Bronchial epithelial cell (primary cell): ENCODE measurements around the gene CRYGN. TPM values are rescaled to one million over a fixed set of nuclear protein-coding genes. Genes with fewer than 3 reads are reported as not detected.
A peak's percentile ranks its signal among the peaks of the same experiment; 100 is the strongest.

ENCODE experiments used
- DNase-seq: peaks from one replicate; pipeline ENCODE4 v3.0.0-alpha.2; 2010; ENCODE audit warnings: low read depth
- FAIRE-seq: peaks from 2 replicates; lab custom pipeline; 2011; peaks lifted over from hg19 to GRCh38; lab: Jason Lieb, UNC
- H3K27me3 ChIP-seq: 2 replicates; pipeline ENCODE4 v1.5.1; 2011; ENCODE audit warnings: low read length; ENCODE audit not compliant: control insufficient read depth, insufficient read depth
- H3K36me3 ChIP-seq: 2 replicates; pipeline ENCODE4 v1.5.1; 2011; ENCODE audit warnings: low read length; ENCODE audit not compliant: control insufficient read depth, insufficient read depth
- H3K4me3 ChIP-seq: 2 replicates; pipeline ENCODE4 v1.5.1; 2011; ENCODE audit warnings: mild to moderate bottlenecking, low read depth, low read length, control low read depth
- total RNA-seq: library from RNA; depleted of rRNA; stranded (reverse); fragments of >200 nt; gene quantifications from 2 replicates; pipeline ENCODE4 v1.2.1, GENCODE V29; 2014
- TF ChIP-seq, protein P1 (sequence below): IDR thresholded peaks from 2 replicates; pipeline ENCODE4 v1.5.1; 2011; ENCODE audit warnings: mild to moderate bottlenecking, moderate library complexity, low read length, control low read depth, inconsistent platforms; ENCODE audit not compliant: insufficient read depth, severe bottlenecking

Gene CRYGN
- total RNA-seq, 1 donor from 2014 or later = not detected

DNA sequence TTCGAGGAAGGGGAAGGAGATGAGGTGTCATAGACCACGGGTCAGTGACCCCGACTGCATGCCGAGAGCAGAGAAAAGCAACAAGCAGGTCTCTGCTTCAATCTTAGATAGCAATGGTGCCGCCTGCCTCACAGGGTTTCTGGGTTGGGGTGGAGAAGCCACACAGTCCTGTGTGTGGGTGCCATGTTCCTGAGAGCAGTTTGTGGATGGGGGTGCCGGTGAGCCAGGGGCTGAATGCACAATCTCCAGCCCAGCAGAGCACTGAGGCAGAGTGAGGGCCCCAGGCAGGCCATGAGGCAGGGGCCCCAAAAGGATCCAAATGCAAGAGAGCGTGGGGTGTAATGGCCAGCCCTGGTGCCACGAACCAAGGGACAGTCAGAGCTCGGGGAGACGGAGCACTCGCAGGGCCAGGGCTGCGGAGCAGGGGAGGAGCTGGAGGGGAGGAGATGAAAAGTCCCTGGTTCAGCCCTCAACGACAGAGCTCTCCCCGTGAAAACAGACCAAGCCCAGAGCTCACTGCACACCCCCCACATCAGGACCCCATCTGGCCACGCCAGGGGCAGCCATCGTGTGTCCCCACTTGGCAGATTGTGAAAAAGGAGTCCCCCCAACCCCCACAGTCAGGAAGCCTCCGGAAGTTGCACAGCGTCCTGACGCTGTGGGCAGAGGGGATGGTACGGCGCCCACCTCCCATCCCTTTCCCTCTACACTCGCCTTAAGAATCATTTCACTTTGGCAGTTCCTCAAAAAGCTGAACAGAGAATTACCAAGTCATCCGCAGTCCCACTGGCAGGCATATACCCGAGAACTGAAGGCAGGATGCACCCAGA is 50.0 kb downstream of the CRYGN start:
- Histone ChIP-seq H3K36me3 (no peaks in the 10 kb centered on the region), H3K4me3 (no peak overlapping the region), H3K27me3 (no peaks in the 10 kb centered on the region)
- DNase-seq (no peak), FAIRE-seq (no peak)
- TF ChIP-seq, protein P1, sequence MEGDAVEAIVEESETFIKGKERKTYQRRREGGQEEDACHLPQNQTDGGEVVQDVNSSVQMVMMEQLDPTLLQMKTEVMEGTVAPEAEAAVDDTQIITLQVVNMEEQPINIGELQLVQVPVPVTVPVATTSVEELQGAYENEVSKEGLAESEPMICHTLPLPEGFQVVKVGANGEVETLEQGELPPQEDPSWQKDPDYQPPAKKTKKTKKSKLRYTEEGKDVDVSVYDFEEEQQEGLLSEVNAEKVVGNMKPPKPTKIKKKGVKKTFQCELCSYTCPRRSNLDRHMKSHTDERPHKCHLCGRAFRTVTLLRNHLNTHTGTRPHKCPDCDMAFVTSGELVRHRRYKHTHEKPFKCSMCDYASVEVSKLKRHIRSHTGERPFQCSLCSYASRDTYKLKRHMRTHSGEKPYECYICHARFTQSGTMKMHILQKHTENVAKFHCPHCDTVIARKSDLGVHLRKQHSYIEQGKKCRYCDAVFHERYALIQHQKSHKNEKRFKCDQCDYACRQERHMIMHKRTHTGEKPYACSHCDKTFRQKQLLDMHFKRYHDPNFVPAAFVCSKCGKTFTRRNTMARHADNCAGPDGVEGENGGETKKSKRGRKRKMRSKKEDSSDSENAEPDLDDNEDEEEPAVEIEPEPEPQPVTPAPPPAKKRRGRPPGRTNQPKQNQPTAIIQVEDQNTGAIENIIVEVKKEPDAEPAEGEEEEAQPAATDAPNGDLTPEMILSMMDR = no peak

DNA sequence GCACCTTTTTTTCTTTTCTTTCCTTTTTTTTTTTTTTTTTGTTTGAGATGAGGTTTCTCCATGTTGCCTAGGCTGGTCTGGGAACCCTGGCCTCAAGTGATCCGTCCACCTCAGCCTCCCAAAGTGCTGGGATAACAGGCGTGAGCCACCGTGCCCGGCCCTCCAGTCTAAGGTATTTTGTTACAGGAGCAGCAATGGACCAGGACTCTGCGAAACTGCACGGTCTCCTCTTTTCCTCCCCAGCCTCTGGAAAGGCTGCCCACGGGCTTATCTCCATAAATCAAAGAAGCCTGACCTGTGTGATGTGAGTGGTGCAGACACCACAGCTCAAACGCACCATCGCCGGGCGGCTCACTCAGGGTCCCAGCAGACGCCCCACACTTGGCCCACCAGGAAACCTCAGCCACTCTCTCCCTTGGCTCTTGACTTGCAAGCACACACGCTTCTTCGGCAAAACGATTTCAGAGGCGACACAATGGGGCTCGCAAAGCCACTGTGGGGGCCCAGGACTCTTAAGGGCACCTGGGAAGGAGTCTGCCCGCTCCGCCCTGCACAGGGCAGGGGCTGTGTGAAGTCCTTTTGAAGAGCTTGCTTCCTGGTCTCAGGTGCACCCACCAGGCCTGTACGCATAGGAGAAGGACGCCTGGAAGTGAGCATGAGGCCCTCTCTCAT is 50.7 kb downstream of the CRYGN start:
- no peak for DNase-seq
- Histone ChIP-seq H3K36me3 (no peaks in the 10 kb centered on the region), H3K27me3 (peaks cover 2% of the 10 kb centered on the region), H3K4me3 (no peak overlapping the region)
- TF ChIP-seq, protein P1 = no peak
- no peak for FAIRE-seq

DNA sequence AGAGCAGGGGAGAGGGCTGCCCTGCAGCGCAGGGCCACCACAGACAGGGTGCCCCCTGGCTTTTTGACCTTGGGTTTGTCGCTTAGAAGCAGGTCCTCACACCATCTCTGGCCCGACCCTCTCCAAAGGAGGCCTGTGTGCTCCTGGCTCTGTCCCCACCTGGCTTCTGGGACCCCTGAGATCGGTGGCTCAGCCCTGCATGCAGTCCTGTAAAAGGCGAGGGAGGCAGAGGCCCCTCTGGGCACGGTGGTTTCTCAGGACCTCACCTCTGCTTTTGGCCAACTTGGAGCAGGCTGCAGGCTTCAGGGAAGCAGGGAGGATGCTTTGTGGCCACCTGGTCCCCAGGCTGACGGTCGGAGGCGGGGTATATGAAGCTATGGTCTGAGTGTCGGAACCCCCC is 51.5 kb downstream of the CRYGN start:
- DNase-seq (no peak), FAIRE-seq (no peak)
- no peak overlapping the region for H3K4me3 ChIP-seq
- H3K27me3 ChIP-seq = peaks cover 2% of the 10 kb centered on the region
- TF ChIP-seq, protein P1 = no peak
- H3K36me3 ChIP-seq = no peaks in the 10 kb centered on the region

DNA sequence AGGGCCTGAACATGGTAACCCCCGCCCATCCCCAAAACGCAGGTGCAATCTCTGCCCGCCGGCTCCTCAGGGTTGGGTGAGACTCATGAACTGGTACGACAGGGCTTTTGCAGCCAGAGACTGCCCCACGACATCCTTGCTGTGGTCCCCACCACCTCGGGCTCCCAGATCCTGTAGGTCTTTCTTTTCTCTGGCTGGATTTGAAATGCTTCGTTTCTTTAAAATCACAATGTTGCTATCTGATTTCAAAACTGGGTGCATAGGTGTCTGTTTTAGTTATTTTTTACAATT is 52.0 kb downstream of the CRYGN start:
- no peak overlapping the region for H3K4me3 ChIP-seq
- FAIRE-seq (no peak), DNase-seq (no peak)
- TF ChIP-seq, protein P1 = no peak
- no peaks in the 10 kb centered on the region for H3K36me3 ChIP-seq
- H3K27me3 ChIP-seq = peaks cover 2% of the 10 kb centered on the region

DNA sequence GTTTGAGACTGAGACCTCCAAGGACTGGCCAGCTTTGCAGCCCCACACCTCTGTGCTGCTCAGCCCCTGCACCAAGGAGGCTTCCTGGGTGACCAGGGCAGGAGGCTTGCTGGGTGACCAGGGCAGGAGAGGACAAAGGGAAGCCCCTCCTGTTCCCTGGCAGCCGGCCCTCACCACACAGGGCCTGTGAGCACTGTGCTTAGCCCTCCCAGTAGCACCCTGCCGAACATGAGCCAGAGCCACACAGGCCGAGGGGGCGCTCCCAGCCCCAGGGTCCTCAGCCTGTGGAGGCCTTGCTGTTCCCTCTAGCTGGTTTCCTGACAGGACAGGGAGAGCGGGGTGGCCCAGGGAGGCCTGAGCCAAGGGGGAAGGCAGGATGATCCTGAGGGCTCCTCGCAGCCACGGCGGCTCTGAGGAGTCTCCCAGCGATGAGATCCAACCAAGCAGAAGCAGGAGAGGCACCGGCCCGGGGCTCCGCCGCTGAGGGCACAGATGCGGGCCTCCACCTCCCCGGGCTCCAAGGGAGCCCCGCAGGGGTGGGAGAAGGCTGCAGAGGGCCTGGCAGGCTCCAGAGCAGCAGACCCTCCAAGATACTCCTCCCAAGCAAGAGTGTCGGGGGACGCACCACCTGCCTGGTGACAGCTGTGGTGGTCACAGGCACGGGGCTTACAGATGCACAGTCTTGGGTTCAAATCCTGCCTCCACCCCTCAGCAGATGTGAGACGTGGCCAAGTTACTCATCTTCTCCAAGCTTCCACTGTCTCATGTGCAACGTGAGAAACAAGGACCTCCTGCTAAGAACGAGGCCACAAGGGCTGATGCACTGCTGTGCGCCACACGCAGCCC is 52.6 kb downstream of the CRYGN start:
- H3K27me3 ChIP-seq = peaks cover 7% of the 10 kb centered on the region
- peak; percentile 66 for FAIRE-seq

More for the DNA sequence above, 52.6 kb downstream of the CRYGN start:
- H3K36me3 ChIP-seq = no peaks in the 10 kb centered on the region
- no peak overlapping the region for H3K4me3 ChIP-seq
- DNase-seq = no peak
- TF ChIP-seq, protein P1 = no peak
